Ectodermal cell (in vitro differentiated cells): Measurements from ENCODE around the gene ASPSCR1.

Experiments used
- H3K27ac ChIP-seq: 2 replicates; pipeline ENCODE4 v1.7.0; 2013; ENCODE audit warnings: mild to moderate bottlenecking, low read depth, low read length; ENCODE audit not compliant: insufficient read depth, poor library complexity, severe bottlenecking
- H3K27me3 ChIP-seq: 2 replicates; pipeline ENCODE4 v1.7.0; 2013; ENCODE audit warnings: mild to moderate bottlenecking, low read length; ENCODE audit not compliant: insufficient read depth, control insufficient read depth, poor library complexity, severe bottlenecking
- H3K36me3 ChIP-seq: one replicate; pipeline ENCODE4 v1.7.0; 2013; ENCODE audit warnings: low read length; ENCODE audit not compliant: control insufficient read depth, insufficient read depth
- H3K4me1 ChIP-seq: one replicate; pipeline ENCODE4 v1.7.0; 2013; ENCODE audit warnings: low read length; ENCODE audit not compliant: control insufficient read depth, insufficient read depth
- H3K4me3 ChIP-seq: 2 replicates; pipeline ENCODE4 v1.7.0; 2013; ENCODE audit warnings: low read depth, low read length, control low read depth; ENCODE audit not compliant: insufficient read depth
- H3K9me3 ChIP-seq: 2 replicates; pipeline ENCODE4 v1.7.0; 2013; ENCODE audit warnings: mild to moderate bottlenecking, low read length, moderate library complexity; ENCODE audit not compliant: control insufficient read depth
- WGBS, 2 experiments: methylation state at CpG; one replicate each; pipeline ENCODE4 v1.1.7; 2013; ENCODE audit warnings: missing lambda C conversion rate in 2 of 2; 5-methylcytosine and 5-hydroxymethylcytosine counted together

ASPSCR1 gene

DNA sequence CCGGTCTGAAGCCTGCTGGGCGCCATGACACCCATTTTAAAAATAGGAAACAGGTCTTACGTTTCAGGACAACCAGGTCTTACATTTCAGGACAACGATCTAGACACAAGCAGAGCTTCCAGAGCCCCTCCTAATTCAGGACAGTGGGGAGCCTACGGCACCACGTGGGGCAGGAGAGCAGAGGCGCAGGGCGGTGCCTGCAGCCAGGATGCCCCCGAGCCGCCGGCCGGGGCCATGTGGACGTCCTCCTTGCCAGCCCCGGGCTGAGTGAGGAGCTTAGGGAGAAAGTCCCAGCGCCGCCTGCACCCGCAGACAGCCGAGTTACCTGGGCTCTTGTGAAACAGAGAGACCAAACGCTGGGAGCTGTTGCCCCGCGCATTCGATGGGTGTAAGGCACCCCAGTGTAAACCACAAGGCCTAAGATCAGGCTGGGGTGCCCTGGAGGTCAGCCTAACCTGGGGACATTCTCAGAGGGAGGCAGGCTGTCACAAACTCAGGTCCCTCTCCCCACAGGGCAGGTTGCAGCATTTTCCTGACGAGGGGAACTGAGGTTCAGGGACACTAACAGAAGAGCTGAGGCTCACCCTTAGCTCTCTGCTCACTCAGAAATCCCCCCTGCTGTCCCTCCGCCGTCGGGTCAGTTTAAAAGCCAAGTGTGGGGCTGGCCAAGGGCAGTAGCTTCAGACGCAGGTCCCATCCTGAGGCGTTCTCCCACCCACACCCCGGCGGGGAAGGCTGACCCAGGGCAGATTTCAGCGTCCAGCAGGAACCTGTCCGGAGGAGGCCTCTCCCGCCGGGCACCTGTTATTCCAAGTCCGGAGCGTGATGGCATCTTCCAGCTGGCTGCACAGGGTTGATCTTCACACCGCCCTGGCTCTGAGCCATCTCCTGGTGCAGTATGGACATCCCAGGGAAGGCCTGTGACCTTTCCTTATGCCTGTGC, 14.7 kb upstream of the ASPSCR1 start:
- Histone ChIP-seq H3K36me3 (no peaks in the 10 kb centered on the region), H3K4me1 (peaks cover 23% of the 10 kb centered on the region)
- WGBS, 2 experiments = 64 to 68% methylated on average over 37 of the region's 37 CpGs

GRCh38 chr17:81964081-81964849, 13.2 kb upstream of the ASPSCR1 start:
- Histone ChIP-seq H3K9me3 (no peaks in the 10 kb centered on the region), H3K36me3 (no peaks in the 10 kb centered on the region), H3K27ac (no peak overlapping the region), H3K4me1 (peaks cover 28% of the 10 kb centered on the region), H3K27me3 (peaks cover 81% of the 10 kb centered on the region), H3K4me3 (no peak overlapping the region)
- WGBS, 2 experiments = 76 to 77% methylated on average over 22 of the region's 22 CpGs

More for the DNA sequence above, 14.7 kb upstream of the ASPSCR1 start:
- Histone ChIP-seq H3K4me3 (no peak overlapping the region), H3K27ac (no peak overlapping the region), H3K27me3 (peaks cover 91% of the 10 kb centered on the region), H3K9me3 (no peaks in the 10 kb centered on the region)

DNA sequence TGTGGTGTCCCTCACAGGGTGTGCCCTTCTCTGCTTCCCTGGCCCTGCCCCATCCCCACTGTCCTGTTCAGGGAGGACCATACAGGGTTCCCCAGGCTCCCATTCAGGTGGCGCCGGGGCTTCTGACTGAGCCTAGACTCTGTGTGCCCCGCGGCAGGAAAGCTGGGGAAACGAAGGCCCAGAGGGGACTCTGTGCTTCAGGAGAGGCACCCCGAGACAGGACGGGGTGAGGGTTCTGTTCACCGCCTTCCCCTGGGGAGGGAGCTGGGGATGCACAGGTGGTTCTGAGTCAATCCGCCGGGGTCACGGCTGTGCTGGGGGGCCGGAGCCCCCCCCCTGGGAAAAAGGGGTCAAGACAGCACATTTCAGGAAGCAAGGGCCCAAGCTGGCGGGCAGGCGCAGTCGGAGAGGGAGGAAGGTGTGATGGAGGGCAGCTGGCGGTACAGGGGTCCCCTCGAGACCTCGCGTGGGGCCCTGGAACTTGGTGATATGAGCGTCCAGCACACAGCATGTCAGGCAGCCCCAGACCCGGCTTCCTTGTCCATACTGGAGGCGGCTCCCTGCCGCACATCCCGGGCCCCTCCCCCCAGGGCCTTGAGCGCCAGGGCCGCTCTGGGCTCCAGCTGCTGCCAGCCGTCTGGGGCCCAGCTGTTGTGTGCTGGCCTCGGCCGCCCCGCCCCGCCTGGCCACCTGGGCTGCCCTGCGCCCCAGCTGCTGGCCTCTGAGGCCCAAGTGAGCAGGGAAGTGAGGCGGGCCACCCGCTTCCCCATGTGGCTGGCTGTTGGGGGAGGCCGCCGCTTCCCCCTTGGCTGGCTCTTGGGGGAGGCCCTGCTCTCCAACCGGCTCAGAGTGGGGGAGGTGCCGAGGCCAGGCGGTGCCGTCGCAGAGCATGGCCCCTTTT, 10.8 kb upstream of the ASPSCR1 start:
- 58% methylated on average over 41 of the region's 41 CpGs for WGBS, 2 experiments
- Histone ChIP-seq H3K9me3 (no peaks in the 10 kb centered on the region), H3K27me3 (peaks cover 58% of the 10 kb centered on the region), H3K4me3 (no peak overlapping the region), H3K36me3 (no peaks in the 10 kb centered on the region), H3K4me1 (peaks cover 27% of the 10 kb centered on the region), H3K27ac (no peak overlapping the region)

DNA sequence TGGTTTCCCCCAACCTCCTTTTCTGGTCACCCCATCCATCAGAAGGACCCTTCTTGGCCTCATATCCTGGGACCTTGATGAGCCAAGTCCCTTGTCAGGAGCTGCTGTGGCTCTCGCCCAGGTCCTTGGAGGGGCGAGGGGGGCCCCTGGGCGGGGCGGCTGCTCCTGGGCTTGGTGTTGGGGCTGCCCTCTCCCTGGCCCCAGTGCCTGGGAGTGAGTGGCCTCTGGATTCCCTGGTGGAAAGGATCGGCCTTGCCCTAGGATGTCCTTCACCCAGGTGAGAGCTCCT, 10.2 kb upstream of the ASPSCR1 start:
- Histone ChIP-seq H3K27me3 (peaks cover 52% of the 10 kb centered on the region), H3K4me1 (peaks cover 21% of the 10 kb centered on the region), H3K9me3 (no peaks in the 10 kb centered on the region), H3K27ac (no peak overlapping the region), H3K4me3 (no peak overlapping the region), H3K36me3 (no peaks in the 10 kb centered on the region)
- 71% methylated on average over 5 of the region's 5 CpGs for WGBS, 2 experiments

- Histone ChIP-seq H3K27me3 (peaks cover 46% of the 10 kb centered on the region), H3K4me1 (peaks cover 20% of the 10 kb centered on the region), H3K9me3 (no peaks in the 10 kb centered on the region), H3K4me3 (no peak overlapping the region), H3K36me3 (no peaks in the 10 kb centered on the region), H3K27ac (no peak overlapping the region)
- 23 to 24% methylated on average over 36 of the region's 36 CpGs for WGBS, 2 experiments
These were observed 9.7 kb upstream of the ASPSCR1 start for GRCh38 chr17:81967533-81968395.

- Histone ChIP-seq H3K36me3 (no peaks in the 10 kb centered on the region), H3K27me3 (peaks cover 40% of the 10 kb centered on the region), H3K9me3 (no peaks in the 10 kb centered on the region), H3K4me1 (peaks cover 20% of the 10 kb centered on the region), H3K4me3 (no peak overlapping the region), H3K27ac (no peak overlapping the region)
- WGBS, 2 experiments = 78 to 86% methylated on average over 7 of the region's 7 CpGs
These were observed 9.1 kb upstream of the ASPSCR1 start for GRCh38 chr17:81968396-81968745.

DNA sequence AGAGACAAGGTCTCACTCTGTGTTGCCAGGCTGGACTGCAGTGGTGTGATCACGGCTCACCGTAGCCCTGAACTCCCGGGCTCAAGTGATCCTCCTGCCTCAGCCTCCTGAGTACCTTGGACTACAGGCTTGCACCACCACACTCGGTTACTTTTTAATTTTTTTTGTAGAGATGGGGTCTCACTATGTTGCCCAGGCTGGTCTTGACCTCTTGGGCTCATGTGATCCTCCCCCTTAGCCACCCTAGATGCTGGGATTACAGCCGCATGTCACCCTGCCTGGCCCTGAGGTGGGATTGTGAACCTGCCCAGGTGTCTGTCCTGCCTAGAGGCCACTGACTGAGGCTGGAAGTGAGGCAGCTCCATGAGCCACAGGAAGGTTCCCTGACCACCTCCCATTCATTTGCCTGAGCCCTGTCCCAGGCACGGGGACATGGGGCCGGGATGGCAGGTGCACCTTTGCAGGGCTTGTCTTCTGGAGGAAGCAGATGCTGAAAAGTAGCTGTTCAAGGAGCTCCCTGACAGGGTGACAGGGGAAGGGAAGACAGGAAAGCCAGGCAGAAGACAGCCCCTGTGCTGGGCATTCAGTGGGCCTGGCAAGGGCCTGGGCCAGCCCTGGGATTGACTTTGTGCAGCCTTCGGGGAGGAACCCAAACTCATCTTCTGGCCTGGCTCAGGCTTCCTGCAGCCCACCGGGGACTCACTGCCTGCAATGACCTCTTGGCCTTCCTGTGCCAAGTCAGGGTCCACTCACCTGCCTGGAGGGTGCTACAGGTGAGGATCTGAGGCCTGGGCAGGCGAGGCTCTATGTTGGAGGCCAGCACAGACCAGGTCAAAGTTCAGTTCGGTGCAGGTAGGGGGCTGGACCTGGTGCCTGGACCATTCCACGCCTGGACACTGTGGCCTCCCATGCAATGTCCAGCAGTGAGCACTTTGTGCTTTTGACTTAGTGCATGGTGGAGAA, 8.3 kb upstream of the ASPSCR1 start:
- H3K4me1 ChIP-seq = peaks cover 20% of the 10 kb centered on the region
- H3K36me3 ChIP-seq = no peaks in the 10 kb centered on the region
- no peak overlapping the region for H3K4me3 ChIP-seq
- 90 to 93% methylated on average over 12 of the region's 12 CpGs for WGBS, 2 experiments
- H3K9me3 ChIP-seq = no peaks in the 10 kb centered on the region
- peaks cover 32% of the 10 kb centered on the region for H3K27me3 ChIP-seq
- no peak overlapping the region for H3K27ac ChIP-seq

DNA sequence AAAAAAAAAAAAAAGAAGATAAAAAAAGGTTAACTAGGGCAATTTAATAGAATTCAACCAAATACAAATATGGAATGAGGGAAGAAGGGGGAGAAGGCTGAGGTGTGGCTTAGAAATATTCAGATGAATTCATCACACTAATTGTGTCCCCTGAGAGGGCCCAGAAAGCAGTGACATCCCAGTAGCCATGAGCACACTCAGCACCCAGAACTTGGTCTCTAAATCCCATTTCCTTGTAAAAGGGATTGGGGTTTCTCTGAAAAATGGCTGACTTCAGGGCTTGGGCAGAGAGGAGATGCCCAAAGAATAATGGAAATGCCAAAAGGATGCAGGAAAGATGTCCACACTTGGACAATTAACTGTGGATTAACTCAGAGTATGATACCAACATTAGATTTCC, 4.0 kb upstream of the ASPSCR1 start:
- Histone ChIP-seq H3K36me3 (no peaks in the 10 kb centered on the region), H3K4me1 (peaks cover 7% of the 10 kb centered on the region), H3K4me3 (no peak overlapping the region), H3K27me3 (peaks cover 29% of the 10 kb centered on the region), H3K27ac (no peak overlapping the region), H3K9me3 (no peaks in the 10 kb centered on the region)
